Sigmoid colon (tissue), 4 donors: ENCODE measurements around the gene POLE.

ENCODE experiments used
- EP300 ChIP-seq, 4 donors: sonication (generic); formaldehyde crosslinking; IDR thresholded peaks; one replicate each; pipeline ENCODE4 v1.6.1; 2017; ENCODE audit warnings: antibody characterized with exemption in 4 of 4
- POLR2A ChIP-seq, 2 donors: fragments of 450-650 bp; IDR thresholded peaks; one replicate each; pipeline ENCODE4 v1.6.1; 2016; ENCODE audit warnings: antibody characterized with exemption in 2 of 2, mild to moderate bottlenecking in 2 of 2, moderate library complexity in 2 of 2
- TF ChIP-seq, protein P1 (sequence below), 4 experiments: fragments of 450-650 bp in 3 of 4; fragments of 200-600 bp in 1 of 4; IDR thresholded peaks; one replicate each; pipeline ENCODE4 v1.5.1; 2016 to 2019; ENCODE audit warnings: antibody characterized with exemption in 4 of 4, mild to moderate bottlenecking in 3 of 4, moderate library complexity in 2 of 4

DNA sequence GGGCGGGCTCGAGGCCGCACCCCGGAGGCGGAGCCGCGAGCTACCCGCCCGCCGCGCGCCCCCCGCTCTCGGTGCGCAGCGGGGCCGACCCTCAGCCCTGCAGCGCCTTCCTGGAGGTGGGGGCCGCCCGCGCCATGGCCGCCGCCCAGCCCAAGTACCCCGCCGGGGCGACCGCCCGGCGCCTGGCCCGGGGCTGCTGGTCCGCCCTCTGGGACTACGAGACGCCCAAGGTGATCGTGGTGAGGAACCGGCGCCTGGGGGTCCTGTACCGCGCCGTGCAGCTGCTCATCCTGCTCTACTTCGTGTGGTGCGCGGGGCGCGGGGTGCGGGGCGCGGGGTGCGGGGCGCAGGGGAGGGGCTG, 68.5 kb downstream of the POLE start, which contains the start of gene P2RX2:
- TF ChIP-seq, protein P1, sequence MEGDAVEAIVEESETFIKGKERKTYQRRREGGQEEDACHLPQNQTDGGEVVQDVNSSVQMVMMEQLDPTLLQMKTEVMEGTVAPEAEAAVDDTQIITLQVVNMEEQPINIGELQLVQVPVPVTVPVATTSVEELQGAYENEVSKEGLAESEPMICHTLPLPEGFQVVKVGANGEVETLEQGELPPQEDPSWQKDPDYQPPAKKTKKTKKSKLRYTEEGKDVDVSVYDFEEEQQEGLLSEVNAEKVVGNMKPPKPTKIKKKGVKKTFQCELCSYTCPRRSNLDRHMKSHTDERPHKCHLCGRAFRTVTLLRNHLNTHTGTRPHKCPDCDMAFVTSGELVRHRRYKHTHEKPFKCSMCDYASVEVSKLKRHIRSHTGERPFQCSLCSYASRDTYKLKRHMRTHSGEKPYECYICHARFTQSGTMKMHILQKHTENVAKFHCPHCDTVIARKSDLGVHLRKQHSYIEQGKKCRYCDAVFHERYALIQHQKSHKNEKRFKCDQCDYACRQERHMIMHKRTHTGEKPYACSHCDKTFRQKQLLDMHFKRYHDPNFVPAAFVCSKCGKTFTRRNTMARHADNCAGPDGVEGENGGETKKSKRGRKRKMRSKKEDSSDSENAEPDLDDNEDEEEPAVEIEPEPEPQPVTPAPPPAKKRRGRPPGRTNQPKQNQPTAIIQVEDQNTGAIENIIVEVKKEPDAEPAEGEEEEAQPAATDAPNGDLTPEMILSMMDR (IDR thresholded peaks at IDR 0.05), result no peak
- no peak for TF ChIP-seq EP300 (IDR thresholded peaks at IDR 0.05)
- TF ChIP-seq POLR2A (IDR thresholded peaks at IDR 0.05), result no peak
